ENCODE data around the gene CYB561.

GRCh38 chr17:63491977-63492618 is 46.0 kb upstream of the CYB561 start:
- TF ChIP-seq POLR2AphosphoS5 (IDR thresholded peaks at IDR 0.05; ENCODE audit: insufficient read depth, low read depth, low read length) (no peak), CTCF (IDR thresholded peaks at IDR 0.05; ENCODE audit: extremely low read depth in 1 of 2, insufficient read depth in 1 of 2, low read depth in 1 of 2, low read length in 2 of 2) (no peak), EZH2 (IDR thresholded peaks at IDR 0.05; ENCODE audit: borderline replicate concordance, low read depth, low read length, severe bottlenecking) (no peak), POLR2A (IDR thresholded peaks at IDR 0.05; ENCODE audit: low read depth, low read length) (no peak), GATA2 (IDR thresholded peaks at IDR 0.05; ENCODE audit: insufficient read depth, insufficient read length, low read depth, low read length) (no peak), MAX (IDR thresholded peaks at IDR 0.05; ENCODE audit: insufficient read depth, insufficient read length) (no peak), MYC (IDR thresholded peaks at IDR 0.05; ENCODE audit: low read depth, low read length) (no peak), JUN (IDR thresholded peaks at IDR 0.05; ENCODE audit: borderline replicate concordance, insufficient read depth, insufficient read length, low read depth) (no peak), FOS (IDR thresholded peaks at IDR 0.05; ENCODE audit: borderline replicate concordance, insufficient read depth, low read length) (no peak)

Measured in endothelial cell of umbilical vein (primary cell).